Activated CD4-positive, alpha-beta T cell treated with anti-CD3 and anti-CD28 coated beads, Interleukin-2, amount 50 U/mL, for 48 hours (primary cell): Measurements from ENCODE around the gene PTP4A2.
"Not testable (repeated sequence)": the region's sequence is repeated elsewhere in the genome, so short reads cannot be mapped to it uniquely, and the experiment has no call there.

Experiments used
- DNase-seq, 2 experiments: peaks; one replicate each; pipeline ENCODE4 v3.0.0-alpha.2; 2020

PTP4A2 gene

GRCh38 chr1:31949862-31950261, 11.7 kb upstream of the PTP4A2 start:
- no peak for DNase-seq

GRCh38 chr1:31945677-31946076, 7.5 kb upstream of the PTP4A2 start:
- not testable (repeated sequence) for DNase-seq

- peak; percentile 76 to 84 for DNase-seq
These were observed 6.3 kb upstream of the PTP4A2 start for GRCh38 chr1:31944205-31945089.

GRCh38 chr1:31943546-31944184, 5.5 kb upstream of the PTP4A2 start:
- DNase-seq: no peak

- not testable (repeated sequence) for DNase-seq
These were observed 3.9 kb upstream of the PTP4A2 start for GRCh38 chr1:31942061-31942460.

GRCh38 chr1:31939484-31940329, 1.5 kb upstream of the PTP4A2 start:
- peak; percentile 76 to 83 for DNase-seq

- peak; percentile 72 to 77 for DNase-seq
These were observed 626 bp downstream of the PTP4A2 start for GRCh38 chr1:31937300-31938183.

- no peak for DNase-seq
These were observed 1.2 kb downstream of the PTP4A2 start for GRCh38 chr1:31936981-31937299.

GRCh38 chr1:31936278-31936980, 1.7 kb downstream of the PTP4A2 start:
- no peak for DNase-seq

- DNase-seq: peak in 1 of 2 experiments; percentile 49
These were observed 3.2 kb downstream of the PTP4A2 start for GRCh38 chr1:31934706-31935629.

- DNase-seq: no peak
These were observed 5.5 kb downstream of the PTP4A2 start for GRCh38 chr1:31932491-31933316.

GRCh38 chr1:31931593-31932225, 6.5 kb downstream of the PTP4A2 start:
- DNase-seq: no peak

GRCh38 chr1:31930836-31931592, 7.2 kb downstream of the PTP4A2 start:
- DNase-seq: no peak

GRCh38 chr1:31927661-31927980, 10.5 kb downstream of the PTP4A2 start:
- DNase-seq: no peak

GRCh38 chr1:31926853-31927660, 11.1 kb downstream of the PTP4A2 start:
- DNase-seq: no peak

GRCh38 chr1:31926252-31926651, 11.9 kb downstream of the PTP4A2 start:
- DNase-seq: no peak

GRCh38 chr1:31925824-31926223, 12.3 kb downstream of the PTP4A2 start:
- DNase-seq: not testable (repeated sequence)

GRCh38 chr1:31924839-31925238, 13.3 kb downstream of the PTP4A2 start:
- no peak for DNase-seq
